ENCODE measurements around the gene SLC19A1. TPM values are rescaled to one million over a fixed set of nuclear protein-coding genes. Genes with fewer than 3 reads are reported as not detected.

Gene SLC19A1
- total RNA-seq, 1 donor from 2014 or later = 28.2 TPM

DNA sequence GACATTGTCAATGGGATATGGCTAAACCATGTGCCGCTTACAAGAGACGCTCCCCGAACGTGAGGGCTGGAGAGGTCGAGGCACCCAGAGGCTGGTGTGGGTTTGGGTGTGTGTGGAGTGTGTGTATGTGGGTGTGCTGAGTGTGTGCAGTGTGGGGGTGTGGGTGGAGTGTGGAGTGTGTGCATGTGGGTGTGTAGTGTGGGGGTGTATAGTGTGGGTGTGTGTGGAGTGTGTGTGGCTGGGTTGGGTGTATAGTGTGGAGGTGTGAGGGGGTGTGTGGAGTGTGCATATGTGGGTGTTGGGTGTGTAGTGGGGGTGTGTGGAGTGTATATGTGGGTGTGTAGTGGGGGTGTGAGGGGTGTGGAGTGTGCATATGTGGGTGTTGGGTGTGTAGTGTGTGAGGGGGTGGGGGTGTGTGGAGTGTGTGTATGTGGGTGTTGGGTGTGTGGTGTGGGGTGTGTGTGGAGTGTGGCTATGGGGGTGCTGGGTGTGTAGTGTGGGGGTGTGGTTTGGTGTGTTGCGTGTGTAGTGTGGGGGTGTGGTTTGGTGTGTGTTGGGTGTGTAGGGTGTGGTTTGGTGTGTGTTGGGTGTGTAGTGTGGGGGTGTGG, 42.2 kb downstream of the SLC19A1 start:
- Mint-ChIP-seq H3K27ac (peak overlapping the region; percentile 37), H3K27me3 (no peaks in the 10 kb centered on the region), H3K4me1 (ENCODE audit: unreplicated experiment) (no peaks in the 10 kb centered on the region), H3K4me3 (no peak overlapping the region), H3K9me3 (no peaks in the 10 kb centered on the region), H3K36me3 (peaks cover 19% of the 10 kb centered on the region)
- TF ChIP-seq CTCF (conservative IDR thresholded peaks at IDR 0.05) = no peak
- DNase-seq (ENCODE audit: extremely low spot score, unreplicated experiment) = peak; percentile 50

- DNase-seq (ENCODE audit: extremely low spot score, unreplicated experiment) = peak; percentile 67
- Mint-ChIP-seq H3K36me3 (peaks cover 19% of the 10 kb centered on the region), H3K4me3 (no peak overlapping the region), H3K9me3 (no peaks in the 10 kb centered on the region), H3K27ac (peak overlapping the region; percentile 37), H3K4me1 (ENCODE audit: unreplicated experiment) (no peaks in the 10 kb centered on the region), H3K27me3 (no peaks in the 10 kb centered on the region)
- no peak for TF ChIP-seq CTCF (conservative IDR thresholded peaks at IDR 0.05)
These were observed 43.0 kb downstream of the SLC19A1 start for GRCh38 chr21:45499201-45499750.

DNA sequence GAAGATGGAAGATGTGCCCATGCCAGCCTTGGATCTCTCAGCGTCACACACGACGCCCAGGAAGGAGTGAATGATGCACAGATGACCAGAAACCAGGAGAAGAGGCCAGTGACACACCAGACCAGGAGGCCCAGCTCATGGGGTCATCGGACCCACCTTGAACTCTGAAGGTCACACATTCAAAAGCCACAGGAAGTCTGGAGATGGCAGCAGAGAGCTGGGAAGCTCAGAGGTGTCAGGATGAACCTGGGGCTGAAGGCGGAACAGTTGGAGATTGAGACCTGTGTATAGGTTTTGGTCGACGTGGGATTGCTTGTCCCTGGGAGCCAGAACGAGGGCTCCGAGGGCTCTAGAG, 43.6 kb downstream of the SLC19A1 start:
- Mint-ChIP-seq H3K36me3 (peaks cover 19% of the 10 kb centered on the region), H3K27ac (no peak overlapping the region), H3K4me3 (no peak overlapping the region), H3K9me3 (no peaks in the 10 kb centered on the region), H3K4me1 (ENCODE audit: unreplicated experiment) (no peaks in the 10 kb centered on the region), H3K27me3 (no peaks in the 10 kb centered on the region)
- TF ChIP-seq CTCF (conservative IDR thresholded peaks at IDR 0.05) = no peak
- no peak for DNase-seq (ENCODE audit: extremely low spot score, unreplicated experiment)

GRCh38 chr21:45497846-45498645, 44.2 kb downstream of the SLC19A1 start:
- H3K27ac Mint-ChIP-seq = no peak overlapping the region
- TF ChIP-seq CTCF (conservative IDR thresholded peaks at IDR 0.05) = no peak
- no peaks in the 10 kb centered on the region for H3K4me1 Mint-ChIP-seq (ENCODE audit: unreplicated experiment)
- no peaks in the 10 kb centered on the region for H3K9me3 Mint-ChIP-seq
- H3K27me3 Mint-ChIP-seq = no peaks in the 10 kb centered on the region
- no peak overlapping the region for H3K4me3 Mint-ChIP-seq
- DNase-seq (ENCODE audit: extremely low spot score, unreplicated experiment) = peak; percentile 60
- H3K36me3 Mint-ChIP-seq = peaks cover 19% of the 10 kb centered on the region

DNA sequence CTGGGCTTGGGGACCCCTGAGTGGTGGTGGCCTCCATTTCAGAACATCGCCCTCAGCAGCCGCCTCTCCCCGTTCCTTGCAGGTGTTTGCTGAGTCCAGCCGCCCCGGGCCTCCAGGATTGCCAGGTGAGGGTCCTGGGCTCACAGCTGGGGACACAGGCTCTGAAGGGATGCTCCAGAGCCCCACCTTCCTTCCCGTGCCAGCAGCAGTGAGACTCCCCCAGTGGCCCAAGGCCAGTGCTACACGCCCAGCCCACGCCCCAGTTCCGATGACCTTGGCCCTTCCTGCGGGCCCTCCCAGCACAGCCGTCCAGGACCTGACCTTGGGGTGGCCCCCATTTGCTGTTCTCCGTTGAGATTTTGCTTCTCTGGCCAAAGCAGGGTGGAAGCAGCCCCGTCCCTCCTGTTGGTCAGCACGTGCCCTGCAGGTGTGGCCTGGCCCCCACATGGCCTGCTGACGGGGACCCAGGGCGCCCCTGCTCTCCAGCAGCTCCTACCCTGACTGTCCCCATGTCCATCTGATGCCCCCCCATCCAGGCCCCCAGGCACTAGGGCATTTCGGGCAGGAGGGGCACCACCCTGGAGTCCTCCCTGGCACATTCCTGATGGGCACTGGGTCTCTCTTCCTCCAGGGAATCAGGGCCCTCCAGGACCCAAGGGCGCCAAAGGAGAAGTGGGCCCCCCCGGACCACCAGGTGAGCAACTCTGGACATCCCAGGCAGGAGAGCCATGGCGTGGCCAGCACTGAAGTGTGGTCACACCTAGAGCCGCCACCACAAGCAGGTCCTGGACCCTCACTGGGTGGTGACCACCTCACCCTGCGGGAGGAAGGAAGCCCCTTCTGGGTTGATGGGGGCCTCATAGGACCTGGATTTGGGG, 45.0 kb downstream of the SLC19A1 start:
- DNase-seq (ENCODE audit: extremely low spot score, unreplicated experiment) = peak; percentile 65
- peaks cover 13% of the 10 kb centered on the region for H3K36me3 Mint-ChIP-seq
- H3K27me3 Mint-ChIP-seq = no peaks in the 10 kb centered on the region
- H3K9me3 Mint-ChIP-seq = no peaks in the 10 kb centered on the region
- no peak overlapping the region for H3K27ac Mint-ChIP-seq
- no peak overlapping the region for H3K4me3 Mint-ChIP-seq
- TF ChIP-seq CTCF (conservative IDR thresholded peaks at IDR 0.05) = no peak
- H3K4me1 Mint-ChIP-seq (ENCODE audit: unreplicated experiment) = no peaks in the 10 kb centered on the region
